GM19023 (cell line): ENCODE results near the gene ZNF407.

ENCODE experiments used
- ATAC-seq: cut with Tn5 transposase; IDR thresholded peaks from one replicate; pipeline ENCODE4 v1.9.1; 2021; ENCODE audit warnings: mild to moderate bottlenecking, moderate library complexity; ENCODE audit not compliant: unreplicated experiment

Gene ZNF407

GRCh38 chr18:74869904-74870863, 272.5 kb downstream of the ZNF407 start:
- ATAC-seq: peak; percentile 88

DNA sequence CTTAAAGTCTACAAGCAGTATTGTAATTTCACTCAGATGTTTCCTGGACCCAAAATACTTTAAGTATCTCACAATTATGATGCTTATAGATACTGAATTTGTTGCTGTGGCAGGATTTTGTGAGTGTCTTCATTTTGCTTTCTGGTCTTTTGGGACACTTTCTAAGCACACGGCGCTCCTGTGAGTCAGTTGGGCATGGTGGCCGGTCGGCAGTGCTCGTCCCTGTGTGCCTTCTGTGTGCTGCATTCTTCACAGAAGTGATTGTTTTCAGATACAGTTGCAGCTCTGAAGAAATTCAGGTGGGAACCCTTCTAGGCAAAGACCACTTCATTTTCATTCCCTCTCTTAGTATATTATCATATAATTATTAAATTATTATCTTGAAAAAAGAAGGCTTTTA, 273.3 kb downstream of the ZNF407 start:
- ATAC-seq: no peak

DNA sequence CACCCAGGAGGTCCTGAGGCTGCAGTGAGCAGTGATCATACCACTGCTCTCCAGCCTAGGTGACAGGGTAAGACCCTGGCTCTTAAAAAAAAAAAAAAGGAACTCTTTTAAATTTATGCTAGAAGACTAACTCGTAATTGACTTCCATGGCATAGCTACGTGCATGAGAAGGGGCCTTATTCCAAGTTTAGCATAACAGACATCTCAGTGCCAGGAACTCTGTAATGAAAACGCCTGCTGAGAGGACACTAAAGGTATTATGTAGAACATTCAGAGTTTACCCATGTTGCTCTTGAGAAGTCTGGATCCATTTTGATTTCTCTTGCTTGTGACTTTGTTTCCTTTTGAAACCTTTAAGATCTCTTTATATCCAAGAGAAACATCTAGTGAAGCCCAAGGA, 276.0 kb downstream of the ZNF407 start:
- no peak for ATAC-seq

- no peak for ATAC-seq
Measured at GRCh38 chr18:74874351-74874750, 276.7 kb downstream of the ZNF407 start.

- ATAC-seq: no peak
Measured at GRCh38 chr18:74876630-74877243, 279.1 kb downstream of the ZNF407 start.

DNA sequence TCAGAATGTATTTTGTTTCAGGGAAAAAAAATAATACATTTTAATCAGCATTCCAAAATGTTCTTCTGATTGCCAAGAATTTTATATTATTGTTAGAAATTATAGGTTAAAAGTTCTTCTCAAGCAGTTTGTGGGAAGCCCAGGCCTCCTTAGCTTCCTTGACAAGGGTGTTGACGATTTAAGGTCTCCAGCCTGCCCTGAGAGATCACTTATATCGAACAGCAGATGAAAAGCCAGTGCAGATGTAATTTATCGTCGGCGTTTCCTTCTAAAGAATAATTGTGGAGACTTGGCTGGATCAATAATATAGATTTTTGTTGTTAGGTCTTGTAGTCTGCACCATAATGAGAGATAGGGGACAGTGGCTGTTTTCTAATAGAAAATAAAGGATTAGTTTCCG, 280.6 kb downstream of the ZNF407 start:
- ATAC-seq: no peak

- no peak for ATAC-seq
Measured at GRCh38 chr18:74880706-74881278, 283.1 kb downstream of the ZNF407 start.

DNA sequence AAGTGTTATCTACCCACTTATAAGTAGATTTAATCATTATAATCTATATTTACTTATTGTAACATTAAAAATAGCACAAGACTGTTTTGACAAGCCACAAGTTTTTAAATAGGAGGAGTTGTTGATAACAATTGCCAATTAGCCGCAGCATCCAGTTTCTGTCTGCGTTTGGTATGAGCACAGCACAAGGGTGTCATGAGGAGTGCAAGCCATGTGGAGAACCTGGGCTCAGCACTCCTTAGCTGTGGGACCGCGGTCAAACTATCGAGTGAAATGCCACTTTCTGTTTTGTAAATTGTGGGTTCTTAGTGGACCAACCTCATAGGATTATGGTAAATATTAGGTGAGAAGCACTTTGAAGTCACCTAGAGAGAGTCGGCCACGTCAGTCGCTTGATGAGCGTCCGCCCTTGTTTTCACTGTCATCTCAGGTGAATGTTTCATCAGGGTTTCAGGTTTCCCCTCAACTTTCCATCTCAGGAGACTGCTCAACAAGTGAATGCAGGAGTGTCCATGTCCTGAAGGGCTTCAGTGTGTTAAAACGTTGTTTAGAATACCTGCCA, 294.5 kb downstream of the ZNF407 start:
- no peak for ATAC-seq

GRCh38 chr18:74895686-74896085, 298.0 kb downstream of the ZNF407 start:
- no peak for ATAC-seq

DNA sequence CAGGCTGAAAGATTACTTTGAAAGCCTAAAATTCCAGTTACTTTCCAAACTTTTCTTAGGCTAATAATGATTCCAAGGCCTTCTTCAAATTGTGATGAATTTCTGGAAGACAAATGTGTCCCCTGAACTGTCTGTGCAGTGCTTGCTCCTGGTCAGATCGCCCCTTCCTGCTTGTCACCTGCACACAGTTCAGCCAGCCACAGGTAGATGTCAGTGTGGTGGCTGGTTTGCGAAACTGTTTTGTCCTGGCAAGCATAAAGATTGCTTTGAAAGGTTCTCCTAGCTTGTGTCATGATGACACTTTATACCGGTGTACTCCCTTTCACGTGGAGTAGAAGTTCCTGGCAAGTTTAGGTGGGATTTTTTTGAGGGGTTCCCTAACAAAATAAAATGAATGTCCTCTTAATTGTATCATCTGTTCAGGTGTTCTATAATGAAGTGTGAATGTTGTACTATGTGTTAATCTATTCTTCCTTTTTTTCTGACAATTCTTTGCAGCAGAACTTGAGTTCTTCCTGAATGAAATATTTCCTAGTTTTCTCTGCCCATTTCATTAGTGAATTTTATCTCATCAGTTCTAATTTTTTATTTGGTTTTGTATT, 298.8 kb downstream of the ZNF407 start:
- ATAC-seq: peak; percentile 62

- no peak for ATAC-seq
Measured at GRCh38 chr18:74897971-74898657, 300.4 kb downstream of the ZNF407 start.

- no peak for ATAC-seq
Measured at GRCh38 chr18:74898965-74899364, 301.3 kb downstream of the ZNF407 start.

DNA sequence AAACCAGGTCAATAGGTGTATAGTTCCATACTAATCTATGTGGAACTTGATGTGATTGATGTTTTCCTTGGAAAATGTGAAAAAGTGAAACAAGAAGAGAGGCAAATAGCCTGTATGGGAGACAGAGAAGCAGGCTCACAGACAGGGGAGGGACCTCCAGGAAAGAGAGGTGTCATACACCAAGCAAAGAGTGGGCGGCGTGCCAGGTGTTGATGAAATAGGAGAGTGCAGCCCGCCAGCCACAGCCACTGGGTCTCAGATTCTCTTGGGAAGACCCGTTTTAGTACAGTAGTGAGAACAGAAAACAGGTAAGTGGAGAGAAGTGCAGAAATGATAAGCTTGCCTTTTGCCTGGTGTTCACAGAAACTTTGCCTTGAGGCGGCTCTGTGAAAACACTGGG, 301.9 kb downstream of the ZNF407 start:
- no peak for ATAC-seq

DNA sequence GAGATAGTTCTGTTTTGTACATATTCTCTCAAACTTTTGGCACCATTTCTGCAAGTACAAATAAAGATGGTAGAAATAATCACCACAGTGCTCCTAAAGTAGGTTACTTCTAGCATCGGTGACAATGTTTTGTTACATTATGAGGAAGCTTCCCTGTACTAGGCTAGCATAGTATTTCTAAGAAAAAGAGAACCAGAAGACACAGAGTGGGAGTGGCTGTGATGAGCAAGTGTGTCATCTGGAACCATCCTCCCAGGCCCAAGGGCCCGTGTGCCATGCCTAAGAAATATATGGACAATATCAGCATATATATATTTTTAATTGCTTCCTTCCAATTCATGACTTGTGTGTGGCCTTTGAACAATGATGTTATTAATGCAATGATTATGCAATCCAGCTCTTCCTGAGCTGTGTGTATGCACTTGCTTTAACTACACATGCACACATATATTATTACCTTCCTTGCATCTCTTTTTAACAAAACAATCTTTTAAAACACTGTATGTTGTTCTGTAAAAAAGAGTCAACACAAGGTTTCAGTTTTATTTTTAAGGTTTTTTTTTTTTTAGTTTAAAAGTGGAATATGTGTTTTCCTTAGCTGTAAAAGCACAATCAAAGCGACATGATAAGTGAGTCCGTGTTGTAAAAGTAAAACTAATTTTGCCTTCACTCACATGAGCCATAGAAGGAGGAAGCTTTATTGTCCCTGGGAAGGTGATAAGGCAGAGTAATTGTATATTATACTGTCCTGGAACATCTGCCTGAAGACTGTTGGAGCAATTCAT, 303.9 kb downstream of the ZNF407 start:
- ATAC-seq: no peak

- ATAC-seq: no peak
Measured at GRCh38 chr18:74902147-74902455, 304.4 kb downstream of the ZNF407 start.

GRCh38 chr18:74905247-74905646, 307.6 kb downstream of the ZNF407 start:
- ATAC-seq: no peak

- ATAC-seq: no peak
Measured at GRCh38 chr18:74906184-74906583, 308.5 kb downstream of the ZNF407 start.

- ATAC-seq: no peak
Measured at GRCh38 chr18:74914052-74914591, 316.5 kb downstream of the ZNF407 start.

DNA sequence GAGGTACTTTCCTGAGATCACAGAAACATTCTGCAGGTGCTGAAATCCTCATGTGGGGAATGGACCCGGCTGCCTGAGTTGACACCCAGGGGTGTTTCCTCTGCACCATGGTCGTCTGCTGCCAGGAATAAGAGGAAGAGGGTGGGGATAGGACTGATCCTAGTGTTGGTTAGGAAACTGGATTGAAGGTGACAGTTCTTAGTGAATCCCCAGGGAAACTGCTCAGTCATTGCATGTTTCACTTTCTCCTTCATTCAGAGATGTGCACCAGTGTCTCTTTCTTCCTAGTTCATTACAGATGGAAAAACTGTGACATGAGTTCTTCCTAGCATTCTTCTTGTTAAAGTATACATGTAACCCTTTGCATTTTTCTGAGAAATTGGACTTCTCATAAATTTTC, 317.0 kb downstream of the ZNF407 start:
- ATAC-seq: no peak
